Measurements from ENCODE around the gene SNAP47.

SNAP47 gene

DNA sequence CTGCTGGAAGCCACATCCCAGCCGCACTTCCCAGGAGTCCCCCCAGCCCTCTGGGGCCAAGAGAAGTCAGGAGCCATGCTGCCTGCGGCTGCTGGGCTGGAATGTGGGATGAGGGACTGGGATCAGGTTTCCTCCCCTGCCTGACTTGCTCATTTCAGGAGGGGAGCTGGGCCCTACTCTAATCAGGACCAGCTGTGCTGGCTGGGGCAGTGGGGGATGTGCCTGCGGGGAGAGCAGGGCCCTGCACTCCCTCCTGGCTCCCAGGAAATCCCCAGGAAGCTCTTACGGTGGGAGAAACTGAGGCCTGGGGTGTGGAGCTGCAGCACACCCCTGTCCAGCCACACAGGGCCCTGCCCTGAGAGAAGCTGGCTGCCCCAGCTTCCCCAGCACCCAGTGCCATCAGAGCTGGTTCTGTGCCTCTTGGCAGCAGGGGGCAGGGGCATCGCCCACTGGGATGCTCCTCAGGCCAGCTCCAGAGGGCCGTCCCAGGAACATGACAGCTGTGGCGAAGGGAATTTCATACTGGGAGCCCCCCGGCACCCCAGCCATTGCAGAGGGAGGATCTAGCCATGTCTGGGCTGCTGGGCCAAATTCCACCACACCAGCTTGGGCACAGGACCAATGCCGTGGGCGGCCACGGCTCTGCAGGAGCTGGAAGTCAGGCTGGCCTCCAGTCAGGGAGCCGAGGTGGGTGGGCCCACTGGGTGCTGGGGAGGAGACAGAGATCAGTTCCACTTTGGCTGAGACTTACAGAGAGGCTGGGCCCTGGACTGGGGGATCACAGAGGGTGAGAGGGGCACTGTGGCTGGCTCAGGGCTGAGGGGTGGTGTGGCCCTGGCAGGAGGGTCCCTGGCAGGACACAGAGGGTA, 58.9 kb downstream of the SNAP47 start:
- H3K27ac ChIP-seq, result no peak overlapping the region
- H3K9ac ChIP-seq, result no peak overlapping the region
- H3K36me3 ChIP-seq, result no peaks in the 10 kb centered on the region
- H3K27me3 ChIP-seq, result no peaks in the 10 kb centered on the region
- TF ChIP-seq Cebpa-rat (IDR thresholded peaks at IDR 0.05), result no peak
- 0 out of 2 replicates have a peak, but pooled peaks cover 5% of the 10 kb centered on the region for H4K20me1 ChIP-seq
- H3K4me1 ChIP-seq, result peaks cover under 1% of the 10 kb centered on the region
- H3K4me2 ChIP-seq, result no peak overlapping the region
- no peak overlapping the region for H3K4me3 ChIP-seq
- H3K9me3 ChIP-seq, result no peaks in the 10 kb centered on the region

DNA sequence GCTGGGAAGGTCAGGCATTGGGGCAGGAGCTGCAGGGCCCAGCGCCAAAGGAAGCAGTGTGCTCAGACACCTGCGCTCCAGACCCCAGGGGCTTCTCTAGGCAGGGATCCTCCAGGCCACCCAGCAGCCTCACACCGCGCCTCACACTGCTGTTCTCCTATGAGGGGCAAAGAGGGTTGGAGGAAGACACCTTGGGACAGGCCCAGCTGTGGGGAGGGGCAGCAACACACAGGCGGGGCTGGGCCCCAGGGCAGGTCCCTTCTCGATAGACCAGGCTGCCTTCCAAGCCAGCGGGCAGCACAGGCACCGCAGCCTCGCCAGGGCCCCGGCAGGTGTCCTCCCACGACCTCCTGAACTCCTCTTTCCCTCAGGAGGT, 59.6 kb downstream of the SNAP47 start:
- H3K4me3 ChIP-seq, result no peak overlapping the region
- no peaks in the 10 kb centered on the region; the same call in 1 of the 2 replicates for H3K4me1 ChIP-seq
- no peaks in the 10 kb centered on the region for H3K9me3 ChIP-seq
- H3K9ac ChIP-seq, result no peak overlapping the region
- no peak for TF ChIP-seq Cebpa-rat (IDR thresholded peaks at IDR 0.05)
- no peak overlapping the region for H3K4me2 ChIP-seq
- H3K36me3 ChIP-seq, result no peaks in the 10 kb centered on the region
- H3K27ac ChIP-seq, result no peak overlapping the region
- H3K27me3 ChIP-seq, result no peaks in the 10 kb centered on the region
- 0 out of 2 replicates have a peak, but pooled peaks cover under 1% of the 10 kb centered on the region for H4K20me1 ChIP-seq

DNA sequence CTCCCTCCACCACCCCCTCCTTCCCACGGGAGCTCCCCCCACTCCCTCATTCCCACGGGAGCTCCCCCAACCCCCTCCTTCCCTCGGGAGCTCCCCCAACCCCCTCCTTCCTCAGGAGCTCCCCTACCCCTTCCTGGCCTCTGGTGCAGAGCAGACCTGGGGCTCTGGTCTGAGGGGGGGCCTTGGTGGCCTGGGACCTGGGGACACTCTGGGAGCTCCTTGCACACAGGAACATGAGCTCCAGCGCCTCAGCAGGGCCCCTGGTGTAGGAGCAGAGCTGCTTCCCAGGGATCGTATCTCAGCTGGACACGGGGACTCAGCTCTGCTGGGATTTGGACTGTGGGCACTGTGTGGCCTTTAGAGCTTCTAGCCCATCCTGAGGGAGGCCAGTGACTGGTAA, 60.5 kb downstream of the SNAP47 start:
- H3K27ac ChIP-seq, result no peak overlapping the region
- H3K27me3 ChIP-seq, result no peaks in the 10 kb centered on the region
- H3K4me2 ChIP-seq, result no peak overlapping the region
- no peak for TF ChIP-seq Cebpa-rat (IDR thresholded peaks at IDR 0.05)
- H3K9ac ChIP-seq, result no peak overlapping the region
- H4K20me1 ChIP-seq, result no peaks in the 10 kb centered on the region
- H3K9me3 ChIP-seq, result no peaks in the 10 kb centered on the region
- H3K36me3 ChIP-seq, result no peaks in the 10 kb centered on the region
- no peak overlapping the region for H3K4me3 ChIP-seq
- no peaks in the 10 kb centered on the region; the same call in 1 of the 2 replicates for H3K4me1 ChIP-seq

DNA sequence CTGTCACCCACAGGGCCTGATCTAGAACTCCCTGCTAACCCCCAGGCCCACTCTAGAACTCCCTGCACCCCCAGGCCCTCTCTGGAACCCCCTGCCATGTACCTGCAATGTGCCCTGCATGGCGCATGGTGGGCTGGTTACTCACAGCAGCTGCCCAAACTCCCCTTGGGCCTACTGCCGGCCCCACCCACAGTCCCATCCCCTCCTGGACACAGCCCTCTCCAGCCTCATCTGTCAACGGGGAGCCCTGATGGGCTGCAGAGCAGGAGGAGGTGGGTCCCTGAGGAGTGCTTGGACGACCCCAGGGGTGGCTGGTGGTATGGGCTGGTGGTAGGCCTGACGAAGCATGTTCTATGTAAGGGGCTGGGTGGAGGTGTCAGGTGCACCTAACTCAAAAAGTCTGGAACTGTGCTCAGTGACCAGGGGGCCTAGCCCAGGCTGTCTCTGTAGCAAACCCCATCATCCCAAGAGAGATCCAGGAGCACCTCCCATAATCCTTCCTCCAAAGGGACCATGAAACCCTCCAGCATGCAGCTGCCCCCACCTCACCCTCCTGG, 61.2 kb downstream of the SNAP47 start:
- Histone ChIP-seq H4K20me1 (no peaks in the 10 kb centered on the region), H3K9ac (no peak overlapping the region), H3K4me3 (no peak overlapping the region), H3K9me3 (no peaks in the 10 kb centered on the region), H3K27me3 (no peaks in the 10 kb centered on the region), H3K36me3 (no peaks in the 10 kb centered on the region), H3K4me2 (no peak overlapping the region), H3K27ac (no peak overlapping the region), H3K4me1 (no peaks in the 10 kb centered on the region; the same call in 1 of the 2 replicates)
- no peak for TF ChIP-seq Cebpa-rat (IDR thresholded peaks at IDR 0.05)

DNA sequence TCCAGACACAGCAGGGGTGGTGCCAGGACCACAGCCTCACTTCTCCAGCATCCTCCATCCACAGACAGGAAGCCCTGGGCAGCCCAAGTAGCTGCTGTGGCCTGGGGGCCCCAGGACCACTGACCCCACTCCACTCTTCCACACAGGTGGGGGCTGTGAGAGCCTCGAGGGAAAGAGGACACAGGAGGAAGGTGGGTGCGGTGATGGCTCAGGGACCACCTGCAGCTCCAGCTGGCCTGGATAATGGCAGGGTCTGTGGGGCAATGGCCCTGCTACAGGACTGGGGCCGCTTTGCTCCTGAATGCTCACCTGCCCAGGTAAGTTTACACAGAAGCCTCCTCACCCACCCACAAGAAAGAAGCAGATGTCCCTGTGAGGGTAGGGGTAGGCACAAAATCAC, 61.9 kb downstream of the SNAP47 start:
- Histone ChIP-seq H3K9ac (no peak overlapping the region), H3K4me3 (no peak overlapping the region), H3K27me3 (no peaks in the 10 kb centered on the region), H3K4me1 (no peaks in the 10 kb centered on the region; the same call in 1 of the 2 replicates), H4K20me1 (no peaks in the 10 kb centered on the region), H3K4me2 (no peak overlapping the region), H3K27ac (no peak overlapping the region), H3K36me3 (no peaks in the 10 kb centered on the region), H3K9me3 (no peaks in the 10 kb centered on the region)
- no peak for TF ChIP-seq Cebpa-rat (IDR thresholded peaks at IDR 0.05)

DNA sequence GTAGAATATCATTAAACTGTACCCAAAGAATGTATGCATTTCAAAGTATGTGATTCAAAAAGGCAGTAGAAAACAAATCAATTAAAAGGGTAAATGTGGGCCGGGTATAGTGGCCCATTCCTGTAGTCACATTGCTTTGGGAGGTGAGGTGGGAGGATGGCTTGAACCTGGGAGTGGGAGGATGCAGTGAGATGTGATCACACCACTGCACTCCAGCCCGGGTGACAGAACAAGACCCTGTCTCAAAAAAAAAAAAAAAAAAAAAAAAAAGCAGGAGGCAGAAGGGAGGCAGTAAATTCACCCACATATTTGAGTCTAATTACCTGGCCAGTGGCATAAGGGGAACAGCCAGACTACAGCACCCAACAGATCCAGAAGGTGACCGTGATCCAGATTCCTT, 62.4 kb downstream of the SNAP47 start:
- Histone ChIP-seq H3K27ac (no peak overlapping the region), H3K36me3 (no peaks in the 10 kb centered on the region), H3K4me3 (no peak overlapping the region), H3K4me2 (no peak overlapping the region), H3K9ac (no peak overlapping the region), H3K9me3 (no peaks in the 10 kb centered on the region), H4K20me1 (no peaks in the 10 kb centered on the region), H3K27me3 (no peaks in the 10 kb centered on the region), H3K4me1 (no peaks in the 10 kb centered on the region; the same call in 1 of the 2 replicates)
- TF ChIP-seq Cebpa-rat (IDR thresholded peaks at IDR 0.05), result no peak

DNA sequence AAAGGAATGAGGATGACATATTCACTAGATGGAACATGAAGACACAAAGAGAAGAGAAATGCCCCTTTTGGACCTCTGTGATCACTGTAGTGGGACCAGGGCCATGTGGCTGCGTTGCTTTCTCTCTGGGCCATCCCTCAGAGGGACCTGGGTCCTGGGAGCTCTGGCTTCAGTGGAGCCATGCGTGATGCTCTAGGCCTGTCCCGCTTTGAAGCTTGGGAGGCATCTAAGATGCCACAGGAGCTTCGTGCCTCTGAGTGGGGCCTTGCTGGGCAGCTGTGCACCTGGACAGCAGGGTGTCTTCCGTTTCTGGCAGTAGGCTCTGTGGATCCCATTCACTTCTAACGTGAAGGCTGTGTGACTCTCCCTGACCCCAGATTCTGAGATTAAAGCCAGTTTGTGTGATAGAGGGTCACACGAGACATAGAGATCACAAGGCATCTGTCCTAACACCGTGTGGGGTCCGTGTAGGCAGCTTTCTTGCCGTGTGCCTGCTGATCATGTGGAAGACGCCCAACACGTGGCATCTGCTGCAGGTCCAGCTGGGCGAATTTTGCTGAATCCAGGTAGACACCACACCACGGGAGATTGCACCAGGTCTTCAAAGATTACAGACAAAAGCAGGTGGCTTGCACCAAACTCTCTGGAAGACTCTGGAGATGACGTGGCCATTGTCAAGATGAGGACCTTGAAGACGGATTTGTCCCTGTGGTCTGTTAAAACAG, 63.0 kb downstream of the SNAP47 start:
- H3K9ac ChIP-seq, result no peak overlapping the region
- TF ChIP-seq Cebpa-rat (IDR thresholded peaks at IDR 0.05), result no peak
- no peak overlapping the region for H3K4me3 ChIP-seq
- no peaks in the 10 kb centered on the region for H3K27me3 ChIP-seq
- no peaks in the 10 kb centered on the region for H3K9me3 ChIP-seq
- H3K36me3 ChIP-seq, result no peaks in the 10 kb centered on the region
- H3K4me1 ChIP-seq, result no peaks in the 10 kb centered on the region; the same call in 1 of the 2 replicates
- H4K20me1 ChIP-seq, result no peaks in the 10 kb centered on the region
- no peak overlapping the region for H3K27ac ChIP-seq
- H3K4me2 ChIP-seq, result no peak overlapping the region

DNA sequence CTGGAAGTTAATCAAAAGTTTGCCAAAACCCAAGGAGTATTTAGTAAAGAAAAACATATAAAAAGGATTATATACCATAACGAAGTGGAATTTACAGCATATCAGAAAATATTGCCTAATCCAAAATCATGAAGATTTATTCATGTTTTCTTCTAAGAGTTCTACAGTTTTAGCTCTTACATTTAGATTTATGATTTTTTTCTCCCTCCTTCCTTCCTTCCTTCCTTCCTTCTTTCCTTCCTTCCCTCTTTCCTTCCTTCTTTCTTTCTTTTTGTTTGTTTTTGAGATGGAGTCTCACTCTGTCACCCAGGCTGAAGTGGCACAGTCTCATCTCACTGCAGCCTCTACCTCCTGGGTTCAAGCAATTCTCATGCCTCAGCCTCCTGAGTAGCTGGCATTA, 64.5 kb downstream of the SNAP47 start:
- H3K27ac ChIP-seq, result no peak overlapping the region
- TF ChIP-seq Cebpa-rat (IDR thresholded peaks at IDR 0.05), result no peak
- no peaks in the 10 kb centered on the region for H3K27me3 ChIP-seq
- H4K20me1 ChIP-seq, result no peaks in the 10 kb centered on the region
- no peaks in the 10 kb centered on the region; the same call in 1 of the 2 replicates for H3K9me3 ChIP-seq
- no peak overlapping the region for H3K9ac ChIP-seq
- H3K36me3 ChIP-seq, result no peaks in the 10 kb centered on the region
- H3K4me2 ChIP-seq, result no peak overlapping the region
- H3K4me3 ChIP-seq, result no peak overlapping the region
- H3K4me1 ChIP-seq, result no peaks in the 10 kb centered on the region; the same call in 1 of the 2 replicates

DNA sequence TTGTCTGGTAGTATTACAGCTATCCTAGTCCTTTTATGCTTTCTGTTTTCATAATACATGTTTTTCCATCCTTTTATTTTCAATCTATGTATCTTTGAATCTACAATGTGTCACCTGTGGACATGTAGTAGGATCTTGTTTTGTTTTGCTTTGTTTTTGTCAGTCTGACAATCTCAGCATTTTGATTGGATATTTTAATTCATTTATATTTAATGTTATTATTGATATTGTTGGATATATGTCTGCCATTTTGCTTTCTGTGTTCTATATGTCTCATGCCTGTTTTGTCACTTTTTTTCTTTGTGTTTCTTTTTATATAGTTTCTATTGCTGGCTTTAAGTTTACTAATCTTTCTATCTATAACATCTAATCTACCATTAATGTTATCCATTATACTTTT, 68.7 kb downstream of the SNAP47 start:
- no peak overlapping the region for H3K4me2 ChIP-seq
- H4K20me1 ChIP-seq, result no peaks in the 10 kb centered on the region
- no peaks in the 10 kb centered on the region for H3K36me3 ChIP-seq
- no peak overlapping the region for H3K4me3 ChIP-seq
- TF ChIP-seq Cebpa-rat (IDR thresholded peaks at IDR 0.05), result no peak
- H3K4me1 ChIP-seq, result peaks cover 10% of the 10 kb centered on the region
- H3K27ac ChIP-seq, result no peak overlapping the region
- no peaks in the 10 kb centered on the region for H3K27me3 ChIP-seq
- H3K9me3 ChIP-seq, result peaks cover 18% of the 10 kb centered on the region
- no peak overlapping the region for H3K9ac ChIP-seq

Data from BLaER1 (cell line).